ENCODE results near the gene FLOT2.
"Not testable (repeated sequence)": the region's sequence is repeated elsewhere in the genome, so short reads cannot be mapped to it uniquely, and the experiment has no call there.

The FLOT2 gene, protein sequence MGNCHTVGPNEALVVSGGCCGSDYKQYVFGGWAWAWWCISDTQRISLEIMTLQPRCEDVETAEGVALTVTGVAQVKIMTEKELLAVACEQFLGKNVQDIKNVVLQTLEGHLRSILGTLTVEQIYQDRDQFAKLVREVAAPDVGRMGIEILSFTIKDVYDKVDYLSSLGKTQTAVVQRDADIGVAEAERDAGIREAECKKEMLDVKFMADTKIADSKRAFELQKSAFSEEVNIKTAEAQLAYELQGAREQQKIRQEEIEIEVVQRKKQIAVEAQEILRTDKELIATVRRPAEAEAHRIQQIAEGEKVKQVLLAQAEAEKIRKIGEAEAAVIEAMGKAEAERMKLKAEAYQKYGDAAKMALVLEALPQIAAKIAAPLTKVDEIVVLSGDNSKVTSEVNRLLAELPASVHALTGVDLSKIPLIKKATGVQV

DNA sequence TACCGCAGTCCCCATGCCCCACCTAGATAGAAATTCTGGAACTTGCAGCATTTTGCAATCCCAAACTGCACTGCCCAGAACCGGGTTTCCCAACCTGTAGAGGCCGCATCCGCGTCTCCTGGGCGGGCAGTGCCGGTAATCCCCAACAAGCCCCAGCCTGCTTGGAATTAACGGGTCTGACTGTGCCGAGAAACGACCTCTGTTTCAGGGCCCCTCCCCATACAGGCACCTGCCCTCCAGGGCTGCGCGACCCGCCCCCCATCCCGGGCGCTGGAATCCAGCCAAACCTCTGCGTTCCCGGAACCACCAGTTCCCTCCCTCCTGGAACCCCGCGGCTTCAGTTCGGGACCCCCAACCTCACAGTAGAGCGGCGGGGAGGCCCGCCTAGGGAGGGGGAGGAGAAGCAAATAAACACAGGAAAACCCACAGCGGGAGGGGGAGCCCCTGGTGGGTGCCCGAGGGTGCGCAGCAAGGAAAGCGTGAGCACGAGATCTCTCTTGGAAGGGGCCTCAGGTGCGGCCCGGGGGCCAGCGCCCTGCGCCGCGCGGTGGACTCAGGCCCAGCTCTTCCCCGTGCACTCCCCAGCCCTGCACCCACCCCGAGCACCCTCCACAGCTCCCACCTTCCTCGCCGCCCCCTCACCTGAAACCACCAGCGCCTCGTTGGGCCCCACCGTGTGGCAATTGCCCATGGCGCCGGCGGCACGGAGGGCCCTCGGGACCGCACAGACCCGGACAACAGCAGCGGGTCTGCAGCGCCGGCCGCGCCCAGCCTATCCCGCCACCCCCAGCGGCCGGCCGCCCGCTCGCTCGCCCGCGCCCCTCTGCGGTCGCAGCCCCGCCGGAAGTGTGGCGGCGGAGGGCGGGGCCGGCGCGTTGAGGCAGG is at the start of gene FLOT2:
TSS of gene FLOT2 (minus strand) at position 850 of the 885 bp plus-strand sequence. CDS start at position 691, 159 bp downstream.
- peak; percentile 52 for DNase-seq
- in situ Hi-C loops (cut with HindIII; ENCODE audit: low pct_ligation_motif_present, low pct_unique_long_range_greater_than_20kb, low sequenced_read_pairs), result no loop called here

- in situ Hi-C loops (cut with HindIII; ENCODE audit: low pct_ligation_motif_present, low pct_unique_long_range_greater_than_20kb, low sequenced_read_pairs), result no loop called here
Observed at GRCh38 chr17:28946239-28946638, 48.7 kb upstream of the FLOT2 start.

DNA sequence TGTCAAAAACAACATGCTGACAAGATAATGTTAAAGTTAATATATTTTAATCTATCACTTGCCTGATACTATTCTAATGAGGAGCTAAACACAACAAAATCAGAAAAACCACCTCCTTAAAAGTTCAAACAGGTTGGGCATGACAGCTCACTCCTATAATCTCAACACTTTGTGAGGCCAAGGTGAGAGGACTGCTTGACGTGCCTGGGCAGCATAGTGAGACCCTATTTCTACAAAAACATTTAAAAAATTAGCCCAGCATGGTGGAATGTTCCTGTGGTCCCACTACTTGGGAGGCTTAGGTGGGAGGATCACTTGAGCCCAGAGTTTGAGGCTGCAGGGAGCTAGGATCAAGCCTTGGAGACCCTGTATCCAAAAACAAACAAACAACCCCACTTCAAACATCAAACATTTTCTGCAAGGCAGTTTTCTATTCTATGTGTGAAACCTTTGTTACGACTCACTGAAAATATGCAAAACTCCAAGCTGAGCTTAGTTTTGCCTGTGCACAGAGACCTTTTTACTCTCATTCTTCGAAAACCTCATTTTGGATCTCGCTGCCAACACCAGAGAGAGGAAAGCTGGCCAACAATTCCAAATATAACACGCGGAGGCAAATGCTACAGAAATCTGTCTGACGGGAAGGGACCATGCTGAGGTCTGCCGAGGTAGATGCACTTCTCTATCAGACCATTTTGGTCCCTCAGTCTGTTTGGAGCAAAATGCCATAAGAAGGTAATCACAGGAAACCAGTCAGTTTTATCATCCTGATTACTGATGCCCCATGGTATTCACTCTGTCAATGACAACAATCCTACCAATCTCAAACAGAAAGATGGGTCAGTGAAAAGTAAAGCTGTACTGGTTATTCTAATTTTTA is 47.6 kb upstream of the FLOT2 start:
- in situ Hi-C loops (cut with HindIII; ENCODE audit: low pct_ligation_motif_present, low pct_unique_long_range_greater_than_20kb, low sequenced_read_pairs), result no loop called here
- DNase-seq, result no peak

More at GRCh38 chr17:28946239-28946638, 48.7 kb upstream of the FLOT2 start:
- DNase-seq, result no peak

DNA sequence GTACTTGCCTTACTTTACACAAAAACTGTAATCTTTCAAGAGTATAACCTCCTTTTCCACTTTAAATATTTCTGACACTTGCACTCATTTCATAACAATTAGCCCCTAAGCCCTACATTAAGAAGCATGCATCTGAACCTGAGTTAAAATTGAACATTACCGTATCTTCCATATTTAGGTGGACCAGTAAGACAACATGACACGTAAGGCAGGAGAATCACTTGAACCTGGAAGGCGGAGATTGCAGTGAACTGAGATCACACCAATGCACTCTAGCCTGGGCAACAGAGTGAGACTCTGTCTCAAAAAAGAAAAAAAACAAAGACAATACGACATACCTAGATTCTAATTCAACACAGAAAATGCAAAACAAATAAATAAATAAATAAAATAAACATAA is 46.8 kb upstream of the FLOT2 start:
- in situ Hi-C loops (cut with HindIII; ENCODE audit: low pct_ligation_motif_present, low pct_unique_long_range_greater_than_20kb, low sequenced_read_pairs), result no loop called here
- no peak for DNase-seq

- in situ Hi-C loops (cut with HindIII; ENCODE audit: low pct_ligation_motif_present, low pct_unique_long_range_greater_than_20kb, low sequenced_read_pairs), result no loop called here
- DNase-seq, result no peak
Observed at GRCh38 chr17:28942925-28943324, 45.4 kb upstream of the FLOT2 start.

DNA sequence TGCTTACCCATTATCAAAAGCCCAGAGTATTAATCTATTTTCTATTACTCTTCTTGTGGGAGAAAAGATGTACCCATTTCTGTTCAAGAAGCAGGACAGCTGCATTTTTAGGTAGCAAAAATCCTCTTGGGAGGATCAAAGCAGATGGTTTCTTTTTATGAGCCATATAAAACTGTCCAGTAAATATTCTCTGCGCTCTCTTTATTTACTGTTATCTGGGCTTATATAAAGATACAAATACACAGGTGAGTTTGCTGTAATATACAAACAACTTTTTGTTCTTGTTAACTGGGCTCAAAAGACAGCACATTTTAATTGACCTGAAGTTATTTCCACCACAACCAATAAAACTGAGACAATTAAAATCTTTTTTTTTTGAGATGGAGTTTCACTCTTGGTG is 43.7 kb upstream of the FLOT2 start:
- no peak for DNase-seq
- in situ Hi-C loops (cut with HindIII; ENCODE audit: low pct_ligation_motif_present, low pct_unique_long_range_greater_than_20kb, low sequenced_read_pairs), result no loop called here

DNA sequence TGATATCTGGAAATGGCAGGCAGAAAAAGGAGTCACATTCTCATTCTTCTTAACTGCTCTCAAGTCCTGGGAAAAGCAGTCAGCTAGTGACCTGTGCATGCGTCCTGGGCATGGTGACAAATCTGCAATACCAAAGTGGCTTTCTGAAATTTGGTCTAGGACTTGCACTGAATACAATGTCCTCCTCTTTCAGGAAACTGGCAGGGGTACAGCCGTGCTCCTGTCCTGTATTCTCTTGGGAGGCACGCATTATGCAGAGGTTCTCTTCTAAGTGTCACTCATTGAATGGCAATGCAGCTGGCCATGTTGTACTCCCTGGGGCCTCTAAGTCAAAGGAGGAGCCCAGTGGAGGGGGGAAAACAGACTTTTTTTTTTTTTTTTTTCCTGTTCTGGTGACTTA is 43.1 kb upstream of the FLOT2 start:
- in situ Hi-C loops (cut with HindIII; ENCODE audit: low pct_ligation_motif_present, low pct_unique_long_range_greater_than_20kb, low sequenced_read_pairs), result no loop called here
- DNase-seq, result no peak

- in situ Hi-C loops (cut with HindIII; ENCODE audit: low pct_ligation_motif_present, low pct_unique_long_range_greater_than_20kb, low sequenced_read_pairs), result no loop called here
- DNase-seq, result no peak
Observed at GRCh38 chr17:28940142-28940541, 42.6 kb upstream of the FLOT2 start.

DNA sequence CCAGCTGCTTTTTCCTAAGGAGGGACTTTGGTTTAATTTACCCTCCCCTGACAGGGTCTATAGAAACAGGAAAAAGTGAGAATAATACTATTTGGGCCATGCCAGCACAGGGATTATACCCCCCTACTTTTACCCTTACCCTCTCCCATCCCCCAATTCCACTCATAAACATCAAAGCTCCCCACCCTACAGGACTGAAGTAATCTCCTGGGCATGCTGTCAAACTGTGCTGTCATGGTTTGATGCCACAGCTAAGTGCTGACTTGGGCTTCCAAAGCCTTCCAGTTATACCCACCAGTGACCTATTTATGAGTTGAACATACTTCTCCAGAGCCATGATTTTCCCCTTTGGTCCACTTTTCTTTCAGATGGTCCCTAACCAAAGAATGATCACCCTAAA is 41.0 kb upstream of the FLOT2 start:
- DNase-seq, result no peak
- in situ Hi-C loops (cut with HindIII; ENCODE audit: low pct_ligation_motif_present, low pct_unique_long_range_greater_than_20kb, low sequenced_read_pairs), result no loop called here

DNA sequence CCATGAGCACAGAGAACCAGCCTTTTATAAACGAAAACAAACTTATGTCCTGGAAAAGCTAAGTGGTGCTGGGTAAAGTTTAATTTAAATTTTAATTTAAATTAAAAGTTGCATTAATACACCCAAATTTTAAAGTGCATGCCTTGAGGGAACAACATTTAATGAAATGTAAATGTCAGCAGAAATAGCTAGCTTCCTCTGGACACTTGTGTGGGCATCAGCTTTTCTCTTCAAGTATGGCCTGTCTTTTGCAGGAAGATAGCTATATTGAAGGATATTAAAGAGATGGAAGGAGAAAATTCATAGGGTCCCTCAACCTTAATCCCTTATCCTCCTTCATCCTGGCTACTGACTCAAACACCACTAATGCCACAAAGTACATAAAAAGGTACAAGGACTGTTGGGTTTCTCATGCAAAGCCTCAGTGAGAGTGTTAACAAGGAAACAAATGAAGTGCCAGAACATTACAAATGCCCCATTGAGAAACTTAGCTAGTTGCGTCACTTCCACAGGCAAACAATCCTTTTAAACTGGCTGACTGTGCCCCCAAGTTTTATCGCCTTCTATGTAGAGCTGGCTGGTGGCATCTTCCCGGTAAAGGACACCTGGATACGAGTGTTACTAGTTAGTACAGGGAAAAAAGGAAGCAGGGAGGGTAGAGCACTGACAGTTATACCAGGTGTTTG is 39.7 kb upstream of the FLOT2 start:
- DNase-seq, result no peak
- in situ Hi-C loops (cut with HindIII; ENCODE audit: low pct_ligation_motif_present, low pct_unique_long_range_greater_than_20kb, low sequenced_read_pairs), result no loop called here

- in situ Hi-C loops (cut with HindIII; ENCODE audit: low pct_ligation_motif_present, low pct_unique_long_range_greater_than_20kb, low sequenced_read_pairs), result no loop called here
- DNase-seq, result no peak
Observed at GRCh38 chr17:28935744-28936460, 38.4 kb upstream of the FLOT2 start.

- in situ Hi-C loops (cut with HindIII; ENCODE audit: low pct_ligation_motif_present, low pct_unique_long_range_greater_than_20kb, low sequenced_read_pairs); DNase-seq: not testable (repeated sequence)
Observed at GRCh38 chr17:28934508-28934907, 37.0 kb upstream of the FLOT2 start.

GRCh38 chr17:28929787-28930186 is 32.3 kb upstream of the FLOT2 start:
- in situ Hi-C loops (cut with HindIII; ENCODE audit: low pct_ligation_motif_present, low pct_unique_long_range_greater_than_20kb, low sequenced_read_pairs), result no loop called here
- no peak for DNase-seq

DNA sequence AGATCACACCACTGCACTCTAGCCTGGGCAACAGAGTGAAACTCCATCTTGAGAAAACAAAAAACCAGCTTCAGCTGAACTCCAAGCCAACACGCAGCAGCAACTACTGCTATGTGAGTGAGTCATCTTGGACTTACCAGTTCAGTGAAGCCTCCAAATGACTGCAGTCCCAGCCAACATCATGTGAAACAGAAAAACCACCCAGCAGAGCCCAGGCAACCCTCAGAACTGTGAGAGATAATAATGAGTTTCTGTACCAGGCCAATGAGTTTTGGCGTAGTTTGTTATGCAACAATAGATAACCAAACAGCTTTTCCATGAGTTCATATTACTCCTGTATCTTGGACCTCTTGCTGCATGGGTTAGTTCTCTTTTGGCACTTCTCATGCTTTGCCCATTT is 30.5 kb upstream of the FLOT2 start:
- in situ Hi-C loops (cut with HindIII; ENCODE audit: low pct_ligation_motif_present, low pct_unique_long_range_greater_than_20kb, low sequenced_read_pairs), result no loop called here
- peak; percentile 97 for DNase-seq

DNA sequence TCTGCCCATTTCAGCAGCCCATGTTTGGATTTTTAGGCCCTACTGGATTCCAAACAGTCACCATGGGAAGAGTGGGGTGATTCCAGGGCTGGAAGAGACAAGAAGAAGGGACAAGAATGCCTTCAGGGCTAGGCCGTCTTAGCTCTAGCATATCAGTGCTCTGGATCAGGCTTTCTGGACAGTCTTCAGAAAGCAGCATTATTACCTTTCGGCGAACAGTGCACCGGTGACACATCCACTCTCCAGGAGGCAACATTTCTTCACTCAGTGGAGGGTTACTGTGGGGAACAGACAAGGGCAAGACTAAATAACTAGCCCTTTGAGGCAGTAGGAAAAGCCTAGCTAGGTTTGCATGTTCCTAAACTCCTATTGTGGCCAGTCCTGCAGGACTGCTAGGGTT is 29.3 kb upstream of the FLOT2 start:
- in situ Hi-C loops (cut with HindIII; ENCODE audit: low pct_ligation_motif_present, low pct_unique_long_range_greater_than_20kb, low sequenced_read_pairs), result no loop called here
- no peak for DNase-seq

DNA sequence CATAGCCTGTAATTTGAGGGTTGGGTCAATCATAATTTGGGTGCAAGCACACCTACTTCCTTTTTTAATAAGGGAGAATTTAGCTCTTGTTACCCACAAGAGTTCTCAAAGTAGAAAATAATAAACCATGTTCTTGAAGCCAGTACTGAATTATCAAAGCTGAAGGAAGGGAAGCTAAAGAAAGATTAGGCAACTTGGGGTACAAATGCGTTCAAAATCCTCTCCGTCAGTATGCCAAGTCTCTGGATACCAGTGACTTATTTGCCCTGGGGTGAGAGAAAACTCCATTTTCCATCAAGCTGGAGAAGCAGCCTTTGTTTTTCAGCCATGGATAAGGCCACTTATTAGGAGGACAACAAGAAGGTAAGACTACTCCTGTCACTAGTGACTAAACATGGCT is 28.8 kb upstream of the FLOT2 start:
- in situ Hi-C loops (cut with HindIII; ENCODE audit: low pct_ligation_motif_present, low pct_unique_long_range_greater_than_20kb, low sequenced_read_pairs), result no loop called here
- no peak for DNase-seq

- no peak for DNase-seq
- in situ Hi-C loops (cut with HindIII; ENCODE audit: low pct_ligation_motif_present, low pct_unique_long_range_greater_than_20kb, low sequenced_read_pairs), result no loop called here
Observed at GRCh38 chr17:28925912-28926365, 28.4 kb upstream of the FLOT2 start.
